NOMO-1 (cell line): Measurements from ENCODE around the gene LRRC9.
"Not testable (repeated sequence)": the region's sequence is repeated elsewhere in the genome, so short reads cannot be mapped to it uniquely, and the experiment has no call there.

Experiments used
- DNase-seq, 2 experiments: peaks; one replicate each; lab custom pipeline; 2025; ENCODE audit not compliant: unreplicated experiment in 2 of 2; lab: John Stamatoyannopoulos, UW

LRRC9 gene

GRCh38 chr14:59952141-59952540 lies 32.2 kb downstream of the LRRC9 start:
- not testable (repeated sequence) for DNase-seq

GRCh38 chr14:59957890-59958289 lies 37.9 kb downstream of the LRRC9 start:
- DNase-seq = not testable (repeated sequence)

- no peak for DNase-seq
Measured at GRCh38 chr14:59959668-59960067, 39.7 kb downstream of the LRRC9 start.

- no peak for DNase-seq
Measured at GRCh38 chr14:59961518-59962062, 41.6 kb downstream of the LRRC9 start.

- no peak for DNase-seq
Measured at GRCh38 chr14:59964251-59965007, 44.5 kb downstream of the LRRC9 start.

- no peak for DNase-seq
Measured at GRCh38 chr14:59969319-59969718, 49.4 kb downstream of the LRRC9 start.

- DNase-seq = no peak
Measured at GRCh38 chr14:59981564-59981963, 61.6 kb downstream of the LRRC9 start.

- no peak for DNase-seq
Measured at GRCh38 chr14:59983048-59983447, 63.1 kb downstream of the LRRC9 start.

GRCh38 chr14:59986556-59987059 lies 66.7 kb downstream of the LRRC9 start:
- no peak for DNase-seq

GRCh38 chr14:59997449-59997848 lies 77.5 kb downstream of the LRRC9 start:
- DNase-seq = no peak

GRCh38 chr14:59997966-59998365 lies 78.0 kb downstream of the LRRC9 start:
- DNase-seq = no peak

- DNase-seq = no peak
Measured at GRCh38 chr14:59998564-59998963, 78.6 kb downstream of the LRRC9 start.

GRCh38 chr14:60002819-60003492 lies 83.0 kb downstream of the LRRC9 start:
- no peak for DNase-seq

GRCh38 chr14:60003991-60004390 lies 84.0 kb downstream of the LRRC9 start:
- DNase-seq = no peak

GRCh38 chr14:60008042-60008441 lies 88.1 kb downstream of the LRRC9 start:
- no peak for DNase-seq

- not testable (repeated sequence) for DNase-seq
Measured at GRCh38 chr14:60010263-60010662, 90.3 kb downstream of the LRRC9 start.

GRCh38 chr14:60014402-60014801 lies 94.5 kb downstream of the LRRC9 start:
- no peak for DNase-seq

GRCh38 chr14:60021619-60022018 lies 101.7 kb downstream of the LRRC9 start:
- DNase-seq = no peak

- no peak for DNase-seq
Measured at GRCh38 chr14:60025571-60025970, 105.6 kb downstream of the LRRC9 start.

- no peak for DNase-seq
Measured at GRCh38 chr14:60035177-60035576, 115.2 kb downstream of the LRRC9 start.

- DNase-seq = not testable (repeated sequence)
Measured at GRCh38 chr14:60047976-60048375, 128.0 kb downstream of the LRRC9 start.

- DNase-seq = no peak
Measured at GRCh38 chr14:60051721-60052221, 131.8 kb downstream of the LRRC9 start.
